Upper lobe of left lung (tissue), 6 donors: ENCODE measurements around the gene GIMAP6. TPM values are rescaled to one million over a fixed set of nuclear protein-coding genes. Genes with fewer than 3 reads are reported as not detected.
A peak's percentile ranks its signal among the peaks of the same experiment; 100 is the strongest.

Experiments used
- ATAC-seq, 2 donors: fragments of 200-7000 bp; cut with Tn5 transposase; one replicate each; pipeline ENCODE4 v1.9.1; 2022; ENCODE audit warnings: mild to moderate bottlenecking in 2 of 2, moderate library complexity in 2 of 2; ENCODE audit not compliant: low FRiP score in 2 of 2
- DNase-seq, 2 donors: peaks; one replicate each; pipeline ENCODE4 v3.0.0-alpha.2; 2019 to 2020
- H3K27ac ChIP-seq, 4 donors: fragments of 200-600 bp; sonication (generic); one replicate each; pipeline ENCODE4 v1.5.1; 2016 to 2019
- H3K27me3 ChIP-seq, 4 donors: fragments of 200-600 bp; sonication (generic); one replicate each; pipeline ENCODE4 v1.5.1; 2017 to 2019
- H3K36me3 ChIP-seq, 4 donors: fragments of 200-600 bp; sonication (generic); one replicate each; pipeline ENCODE4 v1.5.1; 2016 to 2019
- H3K4me1 ChIP-seq, 4 donors: fragments of 200-600 bp; sonication (generic); one replicate each; pipeline ENCODE4 v1.5.1; 2018 to 2019
- H3K4me3 ChIP-seq, 4 donors: fragments of 200-600 bp; sonication (generic); one replicate each; pipeline ENCODE4 v1.5.1; 2017 to 2019; ENCODE audit warnings: mild to moderate bottlenecking in 2 of 4, moderate library complexity in 1 of 4
- H3K9me3 ChIP-seq, 4 donors: fragments of 200-600 bp; sonication (generic); one replicate each; pipeline ENCODE4 v1.5.1; 2018 to 2019
- CTCF ChIP-seq, 6 experiments: fragments of 450-650 bp in 4 of 6; fragments of 200-600 bp in 2 of 6; sonication (generic) in 2 of 6; IDR thresholded peaks; one replicate each; pipeline ENCODE4 v1.5.1; 2016 to 2019; ENCODE audit warnings: antibody characterized with exemption in 6 of 6
- EP300 ChIP-seq, 4 donors: sonication (generic); formaldehyde crosslinking; IDR thresholded peaks; one replicate each; pipeline ENCODE4 v1.5.1; 2017; ENCODE audit warnings: antibody characterized with exemption in 4 of 4, control low read depth in 2 of 4
- POLR2A ChIP-seq, 4 donors: fragments of 450-650 bp; IDR thresholded peaks; one replicate each; pipeline ENCODE4 v1.5.1; 2016 to 2017; ENCODE audit warnings: antibody characterized with exemption in 4 of 4, mild to moderate bottlenecking in 2 of 4
- POLR2AphosphoS5 ChIP-seq, 2 donors: sonication (generic); formaldehyde crosslinking; IDR thresholded peaks; one replicate each; pipeline ENCODE4 v1.5.1; 2017; ENCODE audit warnings: antibody characterized with exemption in 2 of 2
- WGBS, 2 donors: methylation state at CpG; one replicate each; pipeline ENCODE4 v1.1.5; 2017 to 2018; 5-methylcytosine and 5-hydroxymethylcytosine counted together
- total RNA-seq, 6 donors: library from RNA; depleted of rRNA in 4 of 6; stranded (reverse); fragments of >200 nt in 4 of 6; gene quantifications; one replicate each; pipeline versions ENCODE4 v1.1.0 to v1.2.1, GENCODE V29; 2016 to 2021
- donor health status: DM: no; HTN: no; CAD: no; lungs with moderate emphysema.
- donor health status: DM: no; HTN: yes; CAD: no; lungs with severe emphysema.

GIMAP6 gene
- total RNA-seq, 6 donors from 2014 or later, result 24.7 to 62.9 (median 44.2) TPM

GRCh38 chr7:150654692-150655091 lies 22.5 kb upstream of the GIMAP6 start:
- no peaks in the 10 kb centered on the region for H3K36me3 ChIP-seq
- no peak overlapping the region for H3K4me3 ChIP-seq
- no peaks in the 10 kb centered on the region for H3K4me1 ChIP-seq
- DNase-seq (no peak), ATAC-seq (no peak)
- H3K9me3 ChIP-seq, result peaks cover 0 to 7% (median 5%) of the 10 kb centered on the region in 4 donors
- H3K27me3 ChIP-seq, result no peaks in the 10 kb centered on the region
- TF ChIP-seq EP300 (IDR thresholded peaks at IDR 0.05) (no peak), POLR2A (IDR thresholded peaks at IDR 0.05) (no peak), CTCF (IDR thresholded peaks at IDR 0.05) (no peak), POLR2AphosphoS5 (IDR thresholded peaks at IDR 0.05) (no peak)
- H3K27ac ChIP-seq, result no peak overlapping the region
- 87 to 96% methylated on average over 2 of the region's 2 CpGs for WGBS, 2 donors

- Histone ChIP-seq H3K36me3 (no peaks in the 10 kb centered on the region), H3K4me1 (peaks cover 0 to 6% (median 0%) of the 10 kb centered on the region in 4 donors), H3K9me3 (no peaks in the 10 kb centered on the region), H3K4me3 (no peak overlapping the region), H3K27ac (no peak overlapping the region), H3K27me3 (no peaks in the 10 kb centered on the region)
- no peak for TF ChIP-seq CTCF (IDR thresholded peaks at IDR 0.05)
- TF ChIP-seq EP300 (IDR thresholded peaks at IDR 0.05), result no peak
- no peak for TF ChIP-seq POLR2AphosphoS5 (IDR thresholded peaks at IDR 0.05)
- TF ChIP-seq POLR2A (IDR thresholded peaks at IDR 0.05), result no peak
- no peak for DNase-seq
- 33 to 60% methylated on average over 3 of the region's 3 CpGs for WGBS, 2 donors
- ATAC-seq, result no peak
Measured at GRCh38 chr7:150649080-150649385, 16.8 kb upstream of the GIMAP6 start.

- WGBS, 2 donors, result 65 to 69% methylated on average over 3 of the region's 3 CpGs
- DNase-seq, result no peak
- TF ChIP-seq POLR2AphosphoS5 (IDR thresholded peaks at IDR 0.05) (no peak), CTCF (IDR thresholded peaks at IDR 0.05) (no peak), POLR2A (IDR thresholded peaks at IDR 0.05) (no peak), EP300 (IDR thresholded peaks at IDR 0.05) (no peak)
- Histone ChIP-seq H3K27ac (no peak overlapping the region), H3K4me3 (no peak overlapping the region), H3K27me3 (no peaks in the 10 kb centered on the region), H3K9me3 (no peaks in the 10 kb centered on the region), H3K4me1 (peaks cover 0 to 6% (median 0%) of the 10 kb centered on the region in 4 donors), H3K36me3 (no peaks in the 10 kb centered on the region)
- ATAC-seq, result peak in 1 of 2 donors; percentile 36
Measured at GRCh38 chr7:150648353-150649079, 16.3 kb upstream of the GIMAP6 start.

- WGBS, 2 donors, result 83 to 88% methylated on average over 6 of the region's 6 CpGs
- no peak for ATAC-seq
- H3K9me3 ChIP-seq, result no peaks in the 10 kb centered on the region
- peaks cover 0 to 6% (median 0%) of the 10 kb centered on the region in 4 donors for H3K4me1 ChIP-seq
- no peak overlapping the region for H3K27ac ChIP-seq
- H3K27me3 ChIP-seq, result no peaks in the 10 kb centered on the region
- TF ChIP-seq CTCF (IDR thresholded peaks at IDR 0.05) (no peak), POLR2AphosphoS5 (IDR thresholded peaks at IDR 0.05) (no peak), EP300 (IDR thresholded peaks at IDR 0.05) (no peak), POLR2A (IDR thresholded peaks at IDR 0.05) (no peak)
- no peak for DNase-seq
- no peak overlapping the region for H3K4me3 ChIP-seq
- H3K36me3 ChIP-seq, result no peaks in the 10 kb centered on the region
Measured at GRCh38 chr7:150645259-150646020, 13.3 kb upstream of the GIMAP6 start.
